ENCODE data around the gene MYCT1.

MYCT1 gene

GRCh38 chr6:152723398-152723797, 25.7 kb downstream of the MYCT1 start:
- no peak for DNase-seq (ENCODE audit: low spot score)

- DNase-seq (ENCODE audit: low spot score): no peak
Measured at GRCh38 chr6:152726313-152726712, 28.6 kb downstream of the MYCT1 start.

DNA sequence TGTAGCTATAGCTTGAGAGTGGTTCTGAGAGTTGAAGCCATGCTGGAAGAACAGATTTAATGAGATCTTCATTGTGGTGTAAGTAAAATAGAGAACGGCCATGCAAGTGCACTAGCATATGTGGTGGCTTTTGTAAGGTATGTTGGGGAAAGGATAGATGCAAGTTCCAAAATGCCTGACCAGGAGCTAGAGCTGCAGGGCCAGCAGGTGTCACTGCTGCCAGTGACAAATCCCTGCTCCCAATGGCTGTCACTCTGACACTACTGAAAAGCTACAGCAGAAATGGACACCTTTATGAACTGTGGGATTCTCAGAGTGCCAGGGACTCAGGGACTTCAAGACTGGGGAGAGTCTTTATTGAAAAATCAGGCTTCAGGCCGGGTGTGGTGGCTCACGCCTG, 29.8 kb downstream of the MYCT1 start:
- DNase-seq (ENCODE audit: low spot score): no peak

- DNase-seq (ENCODE audit: low spot score): no peak
Measured at GRCh38 chr6:152734630-152735029, 36.9 kb downstream of the MYCT1 start.

DNA sequence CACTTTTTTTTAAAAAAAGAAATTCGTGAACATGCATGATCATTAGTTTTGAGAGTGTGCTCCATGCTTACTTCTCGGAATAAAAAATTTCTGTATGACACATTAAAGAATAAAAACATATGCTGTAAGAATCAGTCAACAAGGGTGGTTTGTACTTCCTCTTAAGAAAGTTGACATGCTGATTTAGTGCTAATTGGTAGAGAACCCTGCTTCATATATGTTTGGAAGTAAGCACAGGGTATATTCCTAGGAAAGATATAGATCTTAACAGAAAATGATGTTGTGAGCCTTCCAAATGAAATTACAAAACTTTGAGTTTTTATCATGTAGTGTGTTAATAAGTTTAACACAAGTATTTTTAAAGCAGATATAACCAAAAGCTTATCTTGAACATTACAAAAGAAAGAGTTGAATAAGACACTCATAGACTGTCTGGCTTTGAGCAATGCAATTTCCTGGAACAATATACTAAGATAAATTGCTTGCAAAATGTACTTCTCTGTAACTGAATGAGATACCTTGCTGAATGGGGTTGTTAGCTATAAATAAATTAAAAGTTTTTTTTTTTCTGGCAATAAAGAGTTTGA, 39.1 kb downstream of the MYCT1 start:
- DNase-seq (ENCODE audit: low spot score): no peak

DNA sequence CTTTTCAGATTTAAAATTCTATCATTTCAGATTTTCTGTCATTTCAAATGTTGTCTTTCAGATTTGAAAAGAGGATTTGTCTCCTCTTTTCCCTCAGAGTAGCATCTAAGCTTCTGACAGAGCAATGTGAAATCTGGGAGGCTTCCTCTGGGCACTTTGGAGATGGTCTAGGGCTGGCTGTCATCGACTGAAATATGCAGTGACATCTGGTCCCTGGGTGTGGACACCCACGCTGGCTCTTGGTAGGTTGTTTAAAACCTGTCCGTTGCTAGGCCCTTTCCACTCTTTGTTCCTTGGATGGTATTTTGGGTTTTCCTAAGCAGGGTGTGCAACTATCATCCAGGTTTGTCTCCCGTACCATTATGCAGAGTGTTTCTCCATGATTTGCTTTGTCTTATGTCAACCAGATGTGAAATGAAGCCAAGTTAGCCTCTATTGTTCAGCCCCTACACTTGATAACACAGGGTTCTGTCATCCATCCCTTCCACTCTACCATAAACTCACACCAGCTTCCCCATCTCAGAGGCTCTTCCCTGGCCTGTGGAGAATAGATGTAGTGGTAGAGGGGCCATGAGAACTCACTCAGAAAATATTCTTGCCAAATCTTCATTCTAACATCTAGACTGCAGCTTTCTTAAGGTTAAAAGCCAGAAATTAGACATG, 47.9 kb downstream of the MYCT1 start:
- DNase-seq (ENCODE audit: low spot score): no peak

GRCh38 chr6:152746172-152746553, 48.5 kb downstream of the MYCT1 start:
- no peak for DNase-seq (ENCODE audit: low spot score)

GRCh38 chr6:152748843-152749242, 51.1 kb downstream of the MYCT1 start:
- peak; percentile 36 for DNase-seq (ENCODE audit: low spot score)

DNA sequence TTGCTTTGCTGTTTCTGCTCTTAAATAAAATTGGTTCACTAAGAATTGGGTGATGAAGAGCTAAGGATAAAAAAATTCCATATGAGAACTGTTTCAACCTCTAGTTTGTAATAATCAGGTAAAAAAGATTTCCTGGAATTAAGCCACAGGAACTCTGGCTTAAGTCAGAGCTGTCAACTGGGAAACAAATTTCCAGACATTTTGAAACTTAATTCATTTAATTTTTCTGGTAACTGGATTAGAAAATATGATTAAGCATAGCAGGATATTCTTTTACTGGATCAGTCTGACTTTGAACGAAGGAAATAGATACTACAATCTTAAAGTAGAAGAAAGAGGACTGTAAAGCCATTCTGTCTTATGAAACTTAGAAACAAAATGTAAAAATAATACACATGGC, 51.6 kb downstream of the MYCT1 start:
- DNase-seq (ENCODE audit: low spot score): no peak

- peak; percentile 31 for DNase-seq (ENCODE audit: low spot score)
Measured at GRCh38 chr6:152750694-152751093, 53.0 kb downstream of the MYCT1 start, which contains the start of gene VIP. Gene VIP, plus strand, starts transcription at chr6:152750797. Its CDS starts 1,381 bp downstream, at chr6:152752178.

GRCh38 chr6:152765331-152765730, 67.6 kb downstream of the MYCT1 start:
- DNase-seq (ENCODE audit: low spot score): no peak

- DNase-seq (ENCODE audit: low spot score): no peak
Measured at GRCh38 chr6:152769159-152769558, 71.5 kb downstream of the MYCT1 start.

GRCh38 chr6:152769993-152770392, 72.3 kb downstream of the MYCT1 start:
- no peak for DNase-seq (ENCODE audit: low spot score)

- DNase-seq (ENCODE audit: low spot score): no peak
Measured at GRCh38 chr6:152771061-152771687, 73.5 kb downstream of the MYCT1 start.

Measured in NAMALWA (cell line).